ENCODE measurements around the gene ZSCAN18.
"Not testable (repeated sequence)": the region's sequence is repeated elsewhere in the genome, so short reads cannot be mapped to it uniquely, and the experiment has no call there.

ZSCAN18 gene, protein sequence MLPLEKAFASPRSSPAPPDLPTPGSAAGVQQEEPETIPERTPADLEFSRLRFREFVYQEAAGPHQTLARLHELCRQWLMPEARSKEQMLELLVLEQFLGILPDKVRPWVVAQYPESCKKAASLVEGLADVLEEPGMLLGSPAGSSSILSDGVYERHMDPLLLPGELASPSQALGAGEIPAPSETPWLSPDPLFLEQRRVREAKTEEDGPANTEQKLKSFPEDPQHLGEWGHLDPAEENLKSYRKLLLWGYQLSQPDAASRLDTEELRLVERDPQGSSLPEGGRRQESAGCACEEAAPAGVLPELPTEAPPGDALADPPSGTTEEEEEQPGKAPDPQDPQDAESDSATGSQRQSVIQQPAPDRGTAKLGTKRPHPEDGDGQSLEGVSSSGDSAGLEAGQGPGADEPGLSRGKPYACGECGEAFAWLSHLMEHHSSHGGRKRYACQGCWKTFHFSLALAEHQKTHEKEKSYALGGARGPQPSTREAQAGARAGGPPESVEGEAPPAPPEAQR

GRCh38 chr19:58097781-58098681 is at the start of gene ZSCAN18:
Gene ZSCAN18, minus strand, starts transcription at chr19:58098231. Its CDS starts 7,964 bp downstream, at chr19:58090267.
- DNase-seq: peak; percentile 96

GRCh38 chr19:58147475-58147874 is 49.4 kb upstream of the ZSCAN18 start:
- DNase-seq: not testable (repeated sequence)

GRCh38 chr19:58145849-58146248 is 47.8 kb upstream of the ZSCAN18 start:
- no peak for DNase-seq

GRCh38 chr19:58134244-58134643 is 36.2 kb upstream of the ZSCAN18 start:
- DNase-seq: no peak

GRCh38 chr19:58129284-58129683 is 31.3 kb upstream of the ZSCAN18 start:
- DNase-seq: no peak

DNA sequence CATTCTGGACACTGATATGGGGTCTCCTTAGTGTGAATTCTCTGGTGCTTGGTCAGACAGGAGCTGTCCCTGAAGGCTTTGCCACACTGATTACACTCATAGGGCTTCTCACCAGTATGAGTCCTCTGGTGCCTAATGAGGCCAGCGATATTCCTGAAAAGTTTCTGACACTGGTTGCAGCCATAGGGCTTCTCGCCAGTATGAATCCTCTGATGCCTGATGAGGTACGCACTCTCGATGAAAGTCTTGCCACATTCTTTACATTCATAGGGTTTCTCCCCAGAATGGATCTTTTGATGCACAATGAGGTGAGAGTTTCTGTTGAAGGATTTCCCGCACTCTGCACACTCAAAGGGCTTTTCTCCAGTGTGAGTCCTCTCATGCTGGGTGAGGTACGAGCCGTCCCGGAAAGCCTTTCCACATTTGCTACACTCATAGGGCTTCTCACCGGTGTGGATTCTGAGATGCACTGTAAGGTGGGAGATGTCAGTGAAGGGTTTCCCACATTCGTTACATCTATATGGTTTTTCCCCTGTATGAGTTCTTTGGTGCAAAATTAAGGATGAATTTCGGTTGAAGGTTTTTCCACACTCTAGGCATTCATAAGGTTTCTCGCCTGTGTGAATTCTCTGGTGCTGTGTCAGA is 30.1 kb upstream of the ZSCAN18 start:
- DNase-seq: no peak

DNA sequence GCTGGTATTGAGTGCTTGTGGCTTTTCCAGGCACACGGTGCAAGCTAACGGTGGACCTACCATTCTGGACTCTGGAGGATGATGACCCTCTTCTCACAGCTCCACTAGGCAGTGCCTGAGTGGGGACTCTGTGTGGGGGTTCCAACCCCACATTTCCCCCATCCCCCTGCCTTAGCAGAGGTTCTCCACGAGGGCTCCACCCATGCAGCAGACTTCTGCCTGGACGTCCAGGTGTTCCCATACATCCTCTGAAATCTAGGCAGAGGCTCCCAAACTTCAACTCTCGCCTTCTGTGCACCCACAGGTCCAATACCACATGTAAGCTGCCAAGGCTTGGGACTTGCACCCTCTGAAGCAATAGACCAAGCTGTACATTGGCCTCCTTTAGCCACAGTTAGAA is 25.3 kb upstream of the ZSCAN18 start:
- DNase-seq: no peak

GRCh38 chr19:58118979-58119733 is 21.1 kb upstream of the ZSCAN18 start:
- DNase-seq: no peak

GRCh38 chr19:58117841-58118575 is 20.0 kb upstream of the ZSCAN18 start:
- DNase-seq: no peak

GRCh38 chr19:58108546-58108817 is 10.5 kb upstream of the ZSCAN18 start:
- DNase-seq: no peak

DNA sequence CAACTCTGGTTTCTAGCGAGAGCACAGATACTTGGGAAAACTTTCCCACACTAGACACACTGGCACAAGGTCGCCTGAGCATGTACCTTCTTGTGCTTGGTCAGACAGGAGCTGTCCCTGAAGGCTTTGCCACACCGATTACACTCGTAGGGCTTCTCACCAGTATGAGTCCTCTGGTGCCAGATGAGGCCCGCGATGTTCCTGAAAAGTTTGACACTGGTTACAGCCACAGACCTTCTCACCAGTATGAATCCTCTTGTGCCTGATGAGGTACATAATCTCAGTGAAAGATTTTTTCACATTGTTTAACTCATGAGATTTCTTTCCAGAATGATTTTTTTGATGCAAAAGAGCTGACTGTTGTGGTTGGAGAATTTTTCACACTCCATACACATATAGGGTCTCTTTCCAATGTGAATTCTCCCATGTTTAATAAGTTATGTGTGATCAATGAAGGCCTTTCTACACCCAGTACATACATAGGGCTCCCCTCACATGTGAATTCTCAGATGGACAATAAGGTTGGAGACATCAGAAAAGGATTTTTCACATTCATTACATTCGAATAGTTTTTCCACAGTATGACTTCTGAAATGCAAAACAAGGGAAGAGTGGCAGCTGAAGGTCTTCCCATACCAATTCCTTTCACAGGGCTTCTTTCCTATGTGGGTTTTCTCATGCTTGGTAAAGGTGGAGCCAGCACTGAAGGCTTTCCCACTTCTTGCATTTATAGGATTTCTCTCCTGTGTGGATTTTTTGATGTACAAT is 9.9 kb upstream of the ZSCAN18 start:
- DNase-seq: no peak

DNA sequence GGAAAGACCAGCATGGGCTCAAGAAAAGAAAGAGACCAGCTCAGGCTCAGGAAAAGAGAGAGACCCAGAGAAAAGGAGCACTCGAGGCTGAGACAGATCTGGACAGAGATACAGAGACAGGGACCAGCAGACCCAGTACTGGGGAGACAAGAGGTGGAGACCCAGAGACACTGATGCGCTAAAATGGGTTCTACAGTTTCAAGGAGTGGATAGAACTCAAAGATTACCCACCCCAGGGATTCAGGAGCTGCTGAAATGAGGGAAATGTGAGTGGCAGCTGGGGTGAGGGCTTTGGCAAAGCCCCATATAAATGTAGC is 609 bp upstream of the ZSCAN18 start:
- DNase-seq: no peak

GRCh38 chr19:58097349-58097748 is 682 bp downstream of the ZSCAN18 start:
- no peak for DNase-seq

GRCh38 chr19:58096884-58097283 is 1.1 kb downstream of the ZSCAN18 start:
- DNase-seq: no peak

DNA sequence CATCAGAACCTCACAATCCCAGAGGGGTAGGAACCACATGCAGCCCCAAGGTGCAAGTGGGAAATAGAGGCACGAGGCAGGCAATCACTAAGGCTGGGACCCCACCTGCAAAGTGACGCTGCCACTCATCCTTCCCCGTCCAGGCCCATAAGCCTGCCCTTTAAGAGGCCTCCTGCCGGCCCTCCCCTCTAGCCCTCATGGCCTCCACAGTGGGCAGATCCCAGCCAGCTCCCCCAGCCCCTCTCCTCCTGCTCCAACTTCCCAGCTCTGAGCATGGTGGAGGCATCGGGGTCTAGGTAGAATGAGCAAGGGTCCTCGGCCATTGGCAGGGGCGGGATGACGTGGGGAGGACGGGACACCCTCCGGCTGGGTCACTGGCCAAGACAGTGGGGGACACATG is 2.7 kb downstream of the ZSCAN18 start:
- no peak for DNase-seq

GRCh38 chr19:58093071-58093470 is 5.0 kb downstream of the ZSCAN18 start:
- no peak for DNase-seq

- DNase-seq: no peak
Observed at GRCh38 chr19:58091251-58091995, 6.6 kb downstream of the ZSCAN18 start.

DNA sequence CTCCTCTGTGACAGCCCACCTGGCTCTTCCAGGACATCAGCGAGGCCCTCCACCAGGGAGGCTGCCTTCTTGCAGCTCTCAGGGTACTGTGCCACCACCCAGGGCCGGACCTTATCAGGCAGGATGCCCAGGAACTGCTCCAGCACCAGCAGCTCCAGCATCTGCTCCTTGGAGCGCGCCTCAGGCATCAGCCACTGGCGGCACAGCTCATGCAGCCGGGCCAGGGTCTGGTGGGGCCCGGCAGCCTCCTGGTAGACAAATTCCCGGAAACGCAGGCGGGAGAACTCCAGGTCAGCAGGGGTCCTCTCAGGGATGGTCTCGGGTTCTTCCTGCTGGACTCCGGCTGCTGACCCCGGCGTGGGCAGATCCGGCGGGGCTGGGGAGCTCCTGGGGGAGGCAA is 8.2 kb downstream of the ZSCAN18 start:
- DNase-seq: no peak

- DNase-seq: no peak
Observed at GRCh38 chr19:58088521-58089052, 9.4 kb downstream of the ZSCAN18 start.
